Fibroblast of mammary gland (primary cell): ENCODE data around the gene ZG16.
A peak's percentile ranks its signal among the peaks of the same experiment; 100 is the strongest.

Source experiments
- DNase-seq: peaks from one replicate; pipeline ENCODE4 v3.0.0-alpha.2; 2010; ENCODE audit warnings: low read depth
- H3K4me3 ChIP-seq: 2 replicates; pipeline ENCODE4 v1.5.1; 2011; ENCODE audit warnings: low read depth, mild to moderate bottlenecking, low read length, moderate library complexity; ENCODE audit not compliant: control insufficient read depth
- TF ChIP-seq, protein P1 (sequence below): conservative IDR thresholded peaks from 2 replicates; pipeline ENCODE4 v1.5.1; 2011; ENCODE audit warnings: low read depth, low read length, inconsistent platforms; ENCODE audit not compliant: control insufficient read depth, insufficient read depth

Gene ZG16

DNA sequence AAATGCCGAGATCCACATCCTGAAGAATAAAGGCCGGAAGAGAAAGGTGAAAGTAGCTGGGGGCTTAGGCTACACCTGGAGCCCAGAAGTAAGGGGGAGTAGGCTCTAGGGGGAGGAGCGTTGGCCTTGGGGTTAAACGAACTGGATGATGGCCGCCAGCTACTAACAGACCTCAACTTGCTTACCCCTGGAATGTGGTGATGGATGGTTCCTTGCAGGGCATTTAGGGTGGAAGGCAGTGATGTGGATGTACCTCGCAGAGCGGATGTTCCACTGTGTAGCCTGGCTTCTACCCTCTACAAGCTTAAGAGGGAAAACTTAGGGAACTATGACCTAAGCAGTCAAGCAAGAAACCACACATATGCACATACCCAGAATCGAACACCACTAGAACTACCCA, 26.0 kb downstream of the ZG16 start:
- no peak for DNase-seq
- no peak overlapping the region for H3K4me3 ChIP-seq
- TF ChIP-seq, protein P1, sequence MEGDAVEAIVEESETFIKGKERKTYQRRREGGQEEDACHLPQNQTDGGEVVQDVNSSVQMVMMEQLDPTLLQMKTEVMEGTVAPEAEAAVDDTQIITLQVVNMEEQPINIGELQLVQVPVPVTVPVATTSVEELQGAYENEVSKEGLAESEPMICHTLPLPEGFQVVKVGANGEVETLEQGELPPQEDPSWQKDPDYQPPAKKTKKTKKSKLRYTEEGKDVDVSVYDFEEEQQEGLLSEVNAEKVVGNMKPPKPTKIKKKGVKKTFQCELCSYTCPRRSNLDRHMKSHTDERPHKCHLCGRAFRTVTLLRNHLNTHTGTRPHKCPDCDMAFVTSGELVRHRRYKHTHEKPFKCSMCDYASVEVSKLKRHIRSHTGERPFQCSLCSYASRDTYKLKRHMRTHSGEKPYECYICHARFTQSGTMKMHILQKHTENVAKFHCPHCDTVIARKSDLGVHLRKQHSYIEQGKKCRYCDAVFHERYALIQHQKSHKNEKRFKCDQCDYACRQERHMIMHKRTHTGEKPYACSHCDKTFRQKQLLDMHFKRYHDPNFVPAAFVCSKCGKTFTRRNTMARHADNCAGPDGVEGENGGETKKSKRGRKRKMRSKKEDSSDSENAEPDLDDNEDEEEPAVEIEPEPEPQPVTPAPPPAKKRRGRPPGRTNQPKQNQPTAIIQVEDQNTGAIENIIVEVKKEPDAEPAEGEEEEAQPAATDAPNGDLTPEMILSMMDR: no peak

GRCh38 chr16:29804455-29805231, 26.6 kb downstream of the ZG16 start:
- TF ChIP-seq, protein P1: no peak
- DNase-seq: peak; percentile 52
- H3K4me3 ChIP-seq: peak overlapping the region; percentile 75

DNA sequence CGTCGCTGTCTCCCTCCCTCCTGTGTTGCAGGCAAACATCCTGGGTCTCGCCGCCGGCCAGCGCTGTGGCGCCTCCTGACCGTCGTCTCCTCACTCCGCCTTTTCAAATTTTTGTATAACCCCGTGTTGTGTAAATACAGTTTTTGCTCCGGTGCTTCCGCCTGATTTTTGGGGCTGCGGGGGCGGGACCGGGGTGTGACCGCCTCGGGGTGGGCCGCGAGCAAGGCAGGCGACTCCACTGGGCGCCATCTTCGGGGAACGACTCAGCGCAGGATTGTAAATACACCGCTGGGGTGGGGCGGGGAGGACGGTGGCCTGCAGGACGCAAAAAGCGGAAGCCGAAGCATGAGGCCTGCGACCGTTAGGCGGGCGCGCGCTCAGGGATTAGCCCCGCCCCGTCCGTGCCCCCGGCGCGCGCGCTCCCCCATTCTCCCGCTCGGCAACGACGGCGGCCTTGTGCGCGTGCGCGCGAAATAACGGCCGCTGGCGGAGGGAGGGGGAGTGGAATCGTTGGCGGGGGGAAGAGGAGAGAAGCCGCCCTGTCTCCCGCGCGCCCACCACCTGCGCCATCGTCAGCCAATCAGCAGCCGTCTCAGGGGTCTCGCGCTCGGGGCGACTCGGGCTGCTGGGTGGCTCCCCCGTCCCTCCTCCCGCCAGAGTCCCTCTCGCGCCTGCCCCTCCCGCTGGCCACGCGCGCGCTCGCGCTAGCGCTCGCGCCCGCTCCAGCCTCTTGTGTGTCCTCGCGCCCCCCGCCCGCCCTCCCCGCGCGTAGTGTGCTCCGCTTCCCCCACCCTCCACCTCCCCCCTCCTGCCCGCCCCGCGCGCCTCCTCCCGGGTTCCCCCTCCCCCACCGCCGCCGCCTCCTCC, 27.4 kb downstream of the ZG16 start:
- DNase-seq: peak; percentile 96
- H3K4me3 ChIP-seq: peak overlapping the region; percentile 75
- TF ChIP-seq, protein P1: no peak

GRCh38 chr16:29806099-29806579, 28.1 kb downstream of the ZG16 start, which contains the start of gene MAZ:
Gene MAZ (plus strand): TSS chr16:29806529. CDS start chr16:29806702, 173 bp downstream.
- peak within 1 kb of the TSS; percentile 75 for H3K4me3 ChIP-seq
- DNase-seq: peak; percentile 92
- TF ChIP-seq, protein P1: no peak

DNA sequence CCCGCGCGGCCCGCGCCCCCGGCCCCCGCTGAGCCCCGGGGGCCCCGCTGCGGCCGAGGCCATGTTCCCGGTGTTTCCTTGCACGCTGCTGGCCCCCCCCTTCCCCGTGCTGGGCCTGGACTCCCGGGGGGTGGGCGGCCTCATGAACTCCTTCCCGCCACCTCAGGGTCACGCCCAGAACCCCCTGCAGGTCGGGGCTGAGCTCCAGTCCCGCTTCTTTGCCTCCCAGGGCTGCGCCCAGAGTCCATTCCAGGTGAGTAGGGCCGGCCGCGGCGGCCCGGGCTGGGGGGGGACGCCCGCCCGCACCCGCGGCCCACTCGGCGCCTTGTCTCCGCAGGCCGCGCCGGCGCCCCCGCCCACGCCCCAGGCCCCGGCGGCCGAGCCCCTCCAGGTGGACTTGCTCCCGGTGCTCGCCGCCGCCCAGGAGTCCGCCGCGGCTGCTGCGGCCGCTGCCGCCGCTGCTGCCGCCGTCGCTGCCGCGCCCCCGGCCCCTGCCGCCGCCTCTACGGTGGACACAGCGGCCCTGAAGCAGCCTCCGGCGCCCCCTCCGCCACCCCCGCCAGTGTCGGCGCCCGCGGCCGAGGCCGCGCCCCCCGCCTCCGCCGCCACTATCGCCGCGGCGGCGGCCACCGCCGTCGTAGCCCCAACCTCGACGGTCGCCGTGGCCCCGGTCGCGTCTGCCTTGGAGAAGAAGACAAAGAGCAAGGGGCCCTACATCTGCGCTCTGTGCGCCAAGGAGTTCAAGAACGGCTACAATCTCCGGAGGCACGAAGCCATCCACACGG, 28.8 kb downstream of the ZG16 start:
- DNase-seq: peak; percentile 46

More for the DNA sequence above, 28.8 kb downstream of the ZG16 start:
- TF ChIP-seq, protein P1: no peak
- H3K4me3 ChIP-seq: peak overlapping the region; percentile 74
